PFSK-1 (cell line): Measurements from ENCODE around the gene RS1.

ENCODE experiments used
- FOXP2 ChIP-seq: optimal IDR thresholded peaks from 2 replicates; pipeline ENCODE3; 2011; ENCODE audit warnings: borderline replicate concordance, control low read depth, inconsistent platforms; ENCODE audit not compliant: insufficient read depth; ENCODE audit errors: extremely low read length, extremely low read depth
- POLR2AphosphoS5 ChIP-seq: IDR thresholded peaks from 2 replicates; pipeline ENCODE4 v1.6.1; 2012; ENCODE audit warnings: low read depth, mild to moderate bottlenecking, control low read depth, low read length, moderate library complexity
- SIN3A ChIP-seq: IDR thresholded peaks from 2 replicates; pipeline ENCODE4 v1.6.1; 2012; ENCODE audit warnings: mild to moderate bottlenecking, low read length, moderate library complexity, borderline replicate concordance; ENCODE audit not compliant: insufficient read depth
- TAF1 ChIP-seq: IDR thresholded peaks from 2 replicates; pipeline ENCODE4 v1.6.1; 2012; ENCODE audit warnings: low read length, control low read depth, borderline replicate concordance; ENCODE audit not compliant: insufficient read depth
- TF ChIP-seq, protein P1 (sequence below), 2 experiments: IDR thresholded peaks; 2 replicates each; pipeline versions ENCODE4 v1.6.1 to v1.8.0; 2011 to 2012; ENCODE audit warnings: low read depth in 2 of 2, low read length in 2 of 2, control low read depth in 1 of 2, inconsistent platforms in 1 of 2, mild to moderate bottlenecking in 1 of 2, moderate library complexity in 1 of 2; ENCODE audit not compliant: insufficient read depth in 1 of 2

The RS1 gene

DNA sequence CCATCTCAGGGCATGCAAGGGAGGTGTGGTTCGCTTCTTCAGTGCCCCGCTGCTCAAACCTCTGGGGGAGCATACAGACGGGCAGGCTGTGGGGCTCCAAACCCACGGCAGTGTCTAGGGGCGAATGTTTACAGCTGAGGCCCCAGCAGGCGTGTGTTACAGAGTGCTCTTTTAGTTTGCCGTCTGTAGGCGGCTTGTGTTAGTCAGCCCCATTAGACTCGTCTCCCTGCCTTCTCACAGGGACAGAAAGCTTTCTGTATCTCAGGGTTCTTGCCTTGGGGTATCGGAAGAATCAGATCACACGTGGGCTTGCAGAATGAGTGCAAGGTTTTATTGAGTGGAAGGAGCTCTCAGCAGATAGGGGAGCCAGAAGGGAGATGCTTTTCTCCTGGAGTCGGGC lies 10.6 kb downstream of the RS1 start:
- TF ChIP-seq TAF1: no peak
- TF ChIP-seq, protein P1, sequence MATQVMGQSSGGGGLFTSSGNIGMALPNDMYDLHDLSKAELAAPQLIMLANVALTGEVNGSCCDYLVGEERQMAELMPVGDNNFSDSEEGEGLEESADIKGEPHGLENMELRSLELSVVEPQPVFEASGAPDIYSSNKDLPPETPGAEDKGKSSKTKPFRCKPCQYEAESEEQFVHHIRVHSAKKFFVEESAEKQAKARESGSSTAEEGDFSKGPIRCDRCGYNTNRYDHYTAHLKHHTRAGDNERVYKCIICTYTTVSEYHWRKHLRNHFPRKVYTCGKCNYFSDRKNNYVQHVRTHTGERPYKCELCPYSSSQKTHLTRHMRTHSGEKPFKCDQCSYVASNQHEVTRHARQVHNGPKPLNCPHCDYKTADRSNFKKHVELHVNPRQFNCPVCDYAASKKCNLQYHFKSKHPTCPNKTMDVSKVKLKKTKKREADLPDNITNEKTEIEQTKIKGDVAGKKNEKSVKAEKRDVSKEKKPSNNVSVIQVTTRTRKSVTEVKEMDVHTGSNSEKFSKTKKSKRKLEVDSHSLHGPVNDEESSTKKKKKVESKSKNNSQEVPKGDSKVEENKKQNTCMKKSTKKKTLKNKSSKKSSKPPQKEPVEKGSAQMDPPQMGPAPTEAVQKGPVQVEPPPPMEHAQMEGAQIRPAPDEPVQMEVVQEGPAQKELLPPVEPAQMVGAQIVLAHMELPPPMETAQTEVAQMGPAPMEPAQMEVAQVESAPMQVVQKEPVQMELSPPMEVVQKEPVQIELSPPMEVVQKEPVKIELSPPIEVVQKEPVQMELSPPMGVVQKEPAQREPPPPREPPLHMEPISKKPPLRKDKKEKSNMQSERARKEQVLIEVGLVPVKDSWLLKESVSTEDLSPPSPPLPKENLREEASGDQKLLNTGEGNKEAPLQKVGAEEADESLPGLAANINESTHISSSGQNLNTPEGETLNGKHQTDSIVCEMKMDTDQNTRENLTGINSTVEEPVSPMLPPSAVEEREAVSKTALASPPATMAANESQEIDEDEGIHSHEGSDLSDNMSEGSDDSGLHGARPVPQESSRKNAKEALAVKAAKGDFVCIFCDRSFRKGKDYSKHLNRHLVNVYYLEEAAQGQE (IDR thresholded peaks at IDR 0.05; ENCODE audit: insufficient read depth in 1 of 2, low read depth in 2 of 2, low read length in 2 of 2): no peak
- TF ChIP-seq SIN3A: no peak
- no peak for TF ChIP-seq POLR2AphosphoS5
- no peak for TF ChIP-seq FOXP2

DNA sequence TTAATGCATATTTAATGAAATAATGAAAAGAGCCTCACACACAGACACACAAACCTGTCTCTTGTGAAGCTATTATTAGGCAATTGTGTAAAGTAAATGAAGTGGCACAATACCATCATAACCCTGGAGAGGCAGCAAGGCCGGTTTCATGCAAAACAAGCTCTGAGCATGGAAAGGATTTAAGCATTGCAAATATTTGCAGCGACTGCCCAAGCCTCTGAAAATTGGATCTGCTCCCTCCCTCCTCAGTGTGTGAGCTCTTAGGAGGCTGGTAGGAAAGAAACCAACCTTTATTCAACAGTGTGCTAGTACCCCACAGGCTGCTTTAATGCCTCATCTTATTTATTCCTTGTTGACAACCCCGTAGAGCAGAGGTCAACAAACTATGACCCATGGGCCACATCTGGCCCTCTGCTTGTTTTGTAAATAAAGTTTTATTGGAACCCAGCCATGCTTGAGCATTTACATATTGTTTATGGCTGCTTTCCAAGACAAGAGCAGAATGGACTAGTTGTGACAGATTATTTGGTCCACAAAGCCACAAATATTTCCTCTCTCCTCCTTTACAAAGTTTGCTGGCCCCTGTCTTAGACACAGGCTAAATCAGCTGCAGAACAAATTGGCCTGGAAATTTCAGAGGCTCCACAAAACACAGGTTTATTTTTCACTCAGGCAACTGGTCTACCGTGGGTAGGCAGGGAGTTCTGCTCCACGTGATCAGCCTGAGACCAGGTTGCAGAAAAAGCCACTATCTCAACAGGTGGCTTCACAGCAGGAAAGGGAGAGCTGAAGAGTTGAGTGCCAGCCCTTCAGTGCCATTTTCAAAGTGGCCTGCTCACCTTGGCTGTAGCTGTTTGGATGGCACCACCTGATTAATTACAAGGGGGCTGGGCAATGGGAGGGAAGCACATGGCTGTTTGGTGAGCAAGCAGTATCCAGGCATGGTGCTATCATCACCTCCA lies 16.8 kb downstream of the RS1 start:
- no peak for TF ChIP-seq FOXP2

DNA sequence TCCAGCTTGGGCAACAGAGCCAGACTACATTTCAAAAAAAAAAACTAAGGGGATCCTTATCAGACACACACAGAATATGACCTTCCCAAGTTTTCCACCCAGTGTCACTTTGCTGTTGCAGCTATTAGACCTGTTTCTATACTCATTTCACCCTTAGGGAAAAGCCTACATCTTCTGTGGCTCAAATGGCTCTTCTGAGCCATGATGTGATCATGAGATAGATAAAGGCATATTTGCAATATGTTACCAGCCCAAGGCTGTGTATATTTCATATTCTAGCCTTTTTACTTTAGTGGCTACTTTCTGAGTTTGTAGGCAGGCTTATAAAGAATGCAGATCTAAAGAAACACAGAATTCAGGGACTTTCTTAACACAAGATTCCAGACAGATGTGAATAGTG lies 19.3 kb downstream of the RS1 start:
- TF ChIP-seq FOXP2 (no peak), TAF1 (no peak), SIN3A (no peak), POLR2AphosphoS5 (no peak)
- TF ChIP-seq, protein P1 (IDR thresholded peaks at IDR 0.05; ENCODE audit: insufficient read depth in 1 of 2, low read depth in 2 of 2, low read length in 2 of 2): no peak

DNA sequence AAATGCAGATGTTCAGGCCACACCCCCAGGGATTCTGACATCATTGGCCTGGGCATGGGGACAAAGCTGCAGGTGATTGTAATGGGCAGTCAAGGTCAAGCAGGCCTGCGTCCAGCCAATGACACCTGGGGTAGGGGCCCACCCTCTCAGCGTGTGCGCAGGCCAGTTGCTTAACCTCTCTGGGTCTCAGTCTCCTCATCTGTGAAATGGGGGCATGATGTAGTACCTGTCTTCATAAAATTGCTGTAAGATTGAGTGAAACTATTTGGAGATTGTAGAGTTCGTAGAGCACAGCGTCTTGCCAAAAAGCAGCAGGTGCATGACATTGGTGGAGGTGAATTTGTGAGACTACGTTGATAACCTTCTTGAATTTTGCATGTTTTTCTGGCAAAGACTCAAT lies 21.2 kb downstream of the RS1 start:
- TF ChIP-seq, protein P1 (IDR thresholded peaks at IDR 0.05; ENCODE audit: insufficient read depth in 1 of 2, low read depth in 2 of 2, low read length in 2 of 2): no peak
- no peak for TF ChIP-seq POLR2AphosphoS5
- TF ChIP-seq FOXP2: no peak
- TF ChIP-seq SIN3A: no peak
- no peak for TF ChIP-seq TAF1

DNA sequence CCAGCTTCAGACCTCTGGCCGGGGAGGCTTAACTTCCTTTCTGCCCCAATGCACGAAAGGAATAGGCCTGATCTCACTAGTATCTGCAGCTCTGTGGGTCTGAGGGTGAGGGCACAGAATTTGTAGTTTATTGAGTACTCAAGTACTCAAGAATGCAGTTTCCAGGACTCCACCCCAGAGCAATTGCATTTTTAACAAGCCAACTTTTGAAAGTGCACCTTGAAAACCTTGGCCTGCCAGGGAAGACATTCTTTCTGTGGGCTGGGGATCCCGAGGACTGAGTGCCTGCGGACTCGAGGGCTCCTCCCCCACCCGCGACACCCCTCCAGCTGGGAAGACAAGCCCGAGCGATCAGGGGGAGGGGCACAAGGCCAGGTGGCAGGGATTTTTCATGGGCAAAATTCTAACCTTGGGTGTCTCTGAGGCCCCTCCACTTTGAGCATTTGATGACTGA lies 22.4 kb downstream of the RS1 start:
- TF ChIP-seq POLR2AphosphoS5 (no peak), SIN3A (no peak), FOXP2 (no peak), TAF1 (no peak)
- TF ChIP-seq, protein P1 (IDR thresholded peaks at IDR 0.05; ENCODE audit: insufficient read depth in 1 of 2, low read depth in 2 of 2, low read length in 2 of 2): no peak
